OCI-LY1 (cell line): ENCODE measurements around the gene BMP6.

Experiments used
- H2AFZ ChIP-seq: fragments of 200-600 bp; sonication (generic), shearing (Covaris generic); 2 replicates; pipeline ENCODE4 v1.6.0; 2014; ENCODE audit warnings: antibody characterized with exemption, mild to moderate bottlenecking, low read length
- H3F3A ChIP-seq: fragments of 200-600 bp; sonication (generic), shearing (Covaris generic); 2 replicates; pipeline ENCODE4 v1.6.0; 2014; ENCODE audit warnings: mild to moderate bottlenecking, antibody characterized with exemption, low read length, moderate library complexity; ENCODE audit not compliant: insufficient read depth
- H3K27ac ChIP-seq: fragments of 200-600 bp; sonication (generic); 2 replicates; pipeline ENCODE4 v1.5.1; 2014; ENCODE audit warnings: low read length, mixed run types, mild to moderate bottlenecking, low read depth; ENCODE audit not compliant: poor library complexity, severe bottlenecking
- H3K27me3 ChIP-seq: fragments of 200-600 bp; sonication (generic); 2 replicates; pipeline ENCODE4 v1.6.0; 2014; ENCODE audit warnings: antibody characterized with exemption, mild to moderate bottlenecking, low read length, moderate library complexity; ENCODE audit not compliant: insufficient read depth
- H3K36me3 ChIP-seq: fragments of 200-600 bp; sonication (generic); 2 replicates; pipeline ENCODE4 v1.6.1; 2014; ENCODE audit warnings: mild to moderate bottlenecking, antibody characterized with exemption, low read length, moderate library complexity, mixed read lengths; ENCODE audit not compliant: insufficient read depth
- H3K4me1 ChIP-seq: fragments of 200-600 bp; sonication (generic); 2 replicates; pipeline ENCODE4 v1.5.1; 2014; ENCODE audit warnings: mild to moderate bottlenecking, low read length, moderate library complexity; ENCODE audit not compliant: insufficient read depth, severe bottlenecking
- H3K4me2 ChIP-seq: fragments of 200-600 bp; sonication (generic), shearing (Covaris generic); 2 replicates; pipeline ENCODE4 v1.6.1; 2014; ENCODE audit warnings: low read length
- H3K4me3 ChIP-seq: fragments of 200-600 bp; sonication (generic); 2 replicates; pipeline ENCODE4 v1.5.1; 2014; ENCODE audit warnings: low read length, low read depth, mild to moderate bottlenecking, mixed read lengths; ENCODE audit not compliant: poor library complexity, severe bottlenecking
- H3K79me2 ChIP-seq: fragments of 200-600 bp; shearing (Covaris generic); 2 replicates; pipeline ENCODE4 v1.6.1; 2016; ENCODE audit warnings: mixed run types, low read length, mixed read lengths; ENCODE audit not compliant: insufficient read depth
- H3K9ac ChIP-seq: fragments of 200-600 bp; sonication (generic), shearing (Covaris generic); 2 replicates; pipeline ENCODE4 v1.6.1; 2014; ENCODE audit warnings: mild to moderate bottlenecking, low read length, mixed read lengths
- H3K9me2 ChIP-seq: fragments of 200-600 bp; sonication (generic), shearing (Covaris generic); 2 replicates; pipeline ENCODE4 v1.6.1; 2014; ENCODE audit warnings: low read depth, mild to moderate bottlenecking, low read length, mixed read lengths
- H3K9me3 ChIP-seq: fragments of 200-600 bp; shearing (Covaris generic); 2 replicates; pipeline ENCODE4 v1.6.1; 2014; ENCODE audit warnings: low read length, mixed read lengths
- H4K20me1 ChIP-seq: fragments of 200-600 bp; sonication (generic), shearing (Covaris generic); 2 replicates; pipeline ENCODE4 v1.6.0; 2016; ENCODE audit warnings: mild to moderate bottlenecking, low read length; ENCODE audit not compliant: insufficient read depth
- EZH2 ChIP-seq: fragments of 200-600 bp; sonication (generic), shearing (Covaris generic); IDR thresholded peaks from 2 replicates; pipeline ENCODE4 v1.8.0; 2017; ENCODE audit warnings: borderline replicate concordance, mixed run types, mild to moderate bottlenecking, antibody characterized with exemption, low read length, moderate library complexity, mixed read lengths
- TF ChIP-seq, protein P1 (sequence below): fragments of 200-600 bp; sonication (generic), shearing (Covaris generic); IDR thresholded peaks from 2 replicates; pipeline ENCODE4 v1.5.1; 2017; ENCODE audit warnings: mild to moderate bottlenecking, antibody characterized with exemption, low read length, moderate library complexity, mixed read lengths

Gene BMP6

DNA sequence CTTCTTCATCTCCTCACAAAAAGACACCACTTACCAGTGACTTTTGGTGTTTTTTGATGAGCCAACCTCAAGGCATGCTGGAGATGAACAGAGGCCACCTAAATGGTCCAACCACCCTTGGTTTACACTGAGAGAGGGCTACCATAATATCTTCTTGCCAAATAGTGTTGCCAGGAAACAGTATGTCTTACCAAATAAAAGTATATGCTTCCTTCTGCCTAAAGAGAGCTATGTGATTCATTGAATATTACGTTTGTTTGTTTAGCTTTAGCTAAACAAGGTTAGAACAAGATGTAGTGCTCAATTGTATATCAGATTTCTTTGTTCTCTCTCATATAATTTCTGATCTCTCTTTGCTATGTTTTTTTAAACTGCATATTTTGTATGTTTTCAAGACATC is 40.6 kb upstream of the BMP6 start:
- no peaks in the 10 kb centered on the region for H3K4me1 ChIP-seq
- no peaks in the 10 kb centered on the region for H3K9me2 ChIP-seq
- H3K9me3 ChIP-seq: no peaks in the 10 kb centered on the region
- no peaks in the 10 kb centered on the region for H3F3A ChIP-seq
- H3K27me3 ChIP-seq: 0 out of 2 replicates have a peak, but pooled peaks cover 3% of the 10 kb centered on the region
- H3K9ac ChIP-seq: no peak overlapping the region
- no peak overlapping the region for H2AFZ ChIP-seq
- no peak overlapping the region for H3K27ac ChIP-seq
- TF ChIP-seq EZH2: no peak
- TF ChIP-seq, protein P1, sequence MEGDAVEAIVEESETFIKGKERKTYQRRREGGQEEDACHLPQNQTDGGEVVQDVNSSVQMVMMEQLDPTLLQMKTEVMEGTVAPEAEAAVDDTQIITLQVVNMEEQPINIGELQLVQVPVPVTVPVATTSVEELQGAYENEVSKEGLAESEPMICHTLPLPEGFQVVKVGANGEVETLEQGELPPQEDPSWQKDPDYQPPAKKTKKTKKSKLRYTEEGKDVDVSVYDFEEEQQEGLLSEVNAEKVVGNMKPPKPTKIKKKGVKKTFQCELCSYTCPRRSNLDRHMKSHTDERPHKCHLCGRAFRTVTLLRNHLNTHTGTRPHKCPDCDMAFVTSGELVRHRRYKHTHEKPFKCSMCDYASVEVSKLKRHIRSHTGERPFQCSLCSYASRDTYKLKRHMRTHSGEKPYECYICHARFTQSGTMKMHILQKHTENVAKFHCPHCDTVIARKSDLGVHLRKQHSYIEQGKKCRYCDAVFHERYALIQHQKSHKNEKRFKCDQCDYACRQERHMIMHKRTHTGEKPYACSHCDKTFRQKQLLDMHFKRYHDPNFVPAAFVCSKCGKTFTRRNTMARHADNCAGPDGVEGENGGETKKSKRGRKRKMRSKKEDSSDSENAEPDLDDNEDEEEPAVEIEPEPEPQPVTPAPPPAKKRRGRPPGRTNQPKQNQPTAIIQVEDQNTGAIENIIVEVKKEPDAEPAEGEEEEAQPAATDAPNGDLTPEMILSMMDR: no peak
- H3K4me3 ChIP-seq: no peak overlapping the region
- H3K4me2 ChIP-seq: no peak overlapping the region
- H4K20me1 ChIP-seq: no peaks in the 10 kb centered on the region
- H3K79me2 ChIP-seq: no peaks in the 10 kb centered on the region
- no peaks in the 10 kb centered on the region for H3K36me3 ChIP-seq

- TF ChIP-seq, protein P1: no peak
- TF ChIP-seq EZH2: no peak
- Histone ChIP-seq H3K36me3 (no peaks in the 10 kb centered on the region), H3K4me1 (no peaks in the 10 kb centered on the region), H3K79me2 (no peaks in the 10 kb centered on the region), H3K27ac (no peak overlapping the region), H3K4me2 (no peak overlapping the region), H3K27me3 (no peaks in the 10 kb centered on the region; the same call in 1 of the 2 replicates), H3K9ac (no peak overlapping the region), H3K4me3 (no peak overlapping the region), H3K9me3 (no peaks in the 10 kb centered on the region), H4K20me1 (no peaks in the 10 kb centered on the region), H3K9me2 (no peaks in the 10 kb centered on the region), H3F3A (no peaks in the 10 kb centered on the region), H2AFZ (no peak overlapping the region)
Measured at GRCh38 chr6:7687145-7688111, 38.5 kb upstream of the BMP6 start.

DNA sequence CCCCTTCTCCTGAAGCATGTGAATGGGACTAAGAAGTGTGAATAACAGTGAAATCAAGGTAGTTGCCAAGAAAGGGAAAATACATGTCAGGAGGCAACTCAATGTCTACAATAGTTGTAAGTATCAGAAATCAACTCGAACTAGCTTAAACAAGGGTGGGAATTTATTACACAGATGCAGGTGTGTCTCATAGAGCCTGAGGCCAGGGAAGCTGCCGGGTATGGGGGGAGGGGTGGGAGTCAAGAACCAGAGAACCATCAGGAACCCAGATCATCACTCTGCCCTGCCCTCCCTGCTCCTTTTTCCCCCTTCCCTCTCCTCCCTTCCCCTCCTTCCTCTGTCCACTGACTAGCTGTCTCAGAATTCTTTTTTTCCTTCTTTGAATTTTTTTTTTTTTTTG is 34.9 kb upstream of the BMP6 start:
- H3K36me3 ChIP-seq: no peaks in the 10 kb centered on the region
- no peaks in the 10 kb centered on the region for H3K9me2 ChIP-seq
- TF ChIP-seq EZH2: no peak
- H3K27me3 ChIP-seq: no peaks in the 10 kb centered on the region; the same call in 1 of the 2 replicates
- H3K79me2 ChIP-seq: no peaks in the 10 kb centered on the region
- H3K4me3 ChIP-seq: no peak overlapping the region
- no peaks in the 10 kb centered on the region for H3K9me3 ChIP-seq
- no peak overlapping the region for H3K27ac ChIP-seq
- no peak overlapping the region for H3K9ac ChIP-seq
- H3F3A ChIP-seq: no peaks in the 10 kb centered on the region
- no peaks in the 10 kb centered on the region for H3K4me1 ChIP-seq
- H3K4me2 ChIP-seq: no peak overlapping the region
- no peaks in the 10 kb centered on the region for H4K20me1 ChIP-seq
- H2AFZ ChIP-seq: no peak overlapping the region
